ENCODE data around the gene CHRNA7. TPM values are rescaled to one million over a fixed set of nuclear protein-coding genes. Genes with fewer than 3 reads are reported as not detected.

CHRNA7 gene
- total RNA-seq, 1 experiment from 2014 or later = 7.8 TPM

DNA sequence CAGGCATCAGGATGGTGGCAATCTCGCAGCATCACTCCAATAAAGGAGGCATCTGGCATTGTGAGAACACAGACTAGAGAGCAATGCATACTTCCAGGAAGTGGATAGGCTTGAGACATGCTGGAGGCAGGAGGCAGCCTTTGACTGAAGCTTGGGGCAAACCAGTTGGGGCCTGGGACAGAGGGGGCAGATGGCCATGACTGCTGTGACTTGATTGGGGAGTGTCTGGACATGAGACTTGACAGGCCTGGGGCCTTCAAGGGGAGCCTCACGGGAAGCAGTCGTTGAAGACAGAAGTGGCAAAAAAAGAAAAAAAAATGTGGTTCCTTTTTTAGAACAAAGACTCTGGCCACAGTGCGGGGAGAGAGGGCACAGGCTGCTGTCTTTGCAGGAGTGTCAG lies 44.7 kb upstream of the CHRNA7 start:
- no peaks in the 10 kb centered on the region for H3K27me3 Mint-ChIP-seq (ENCODE audit: low read depth)
- no peak for TF ChIP-seq ZNF396 (CRISPR knock-in tag; IDR thresholded peaks at IDR 0.05; ENCODE audit: borderline replicate concordance)
- no peak for TF ChIP-seq ATF3 (CRISPR knock-in tag; conservative IDR thresholded peaks at IDR 0.05)
- H3K9me3 Mint-ChIP-seq = no peaks in the 10 kb centered on the region

GRCh38 chr15:31993062-31993461 lies 37.3 kb upstream of the CHRNA7 start:
- ATAC-seq (no peak), DNase-seq (ENCODE audit: low spot score) (no peak)
- H3K27ac Mint-ChIP-seq = no peak overlapping the region
- ChIA-PET POLR2A (no interaction called here), CTCF (interaction anchor here (1.1 to 5.3 kb wide), 3 partner anchors 10 to 36 kb away, joined by 3 to 33 read pairs (median 10); no protein-coding TSS in a partner anchor)
- H3K27me3 Mint-ChIP-seq (ENCODE audit: low read depth) = no peaks in the 10 kb centered on the region
- H3K4me1 Mint-ChIP-seq = no peaks in the 10 kb centered on the region
- no peaks in the 10 kb centered on the region for H3K36me3 Mint-ChIP-seq
- H3K4me3 Mint-ChIP-seq = no peak overlapping the region
- H3K9me3 Mint-ChIP-seq = no peaks in the 10 kb centered on the region
- no peak for TF ChIP-seq GTF2I (CRISPR knock-in tag; conservative IDR thresholded peaks at IDR 0.05)
- TF ChIP-seq, protein P1, sequence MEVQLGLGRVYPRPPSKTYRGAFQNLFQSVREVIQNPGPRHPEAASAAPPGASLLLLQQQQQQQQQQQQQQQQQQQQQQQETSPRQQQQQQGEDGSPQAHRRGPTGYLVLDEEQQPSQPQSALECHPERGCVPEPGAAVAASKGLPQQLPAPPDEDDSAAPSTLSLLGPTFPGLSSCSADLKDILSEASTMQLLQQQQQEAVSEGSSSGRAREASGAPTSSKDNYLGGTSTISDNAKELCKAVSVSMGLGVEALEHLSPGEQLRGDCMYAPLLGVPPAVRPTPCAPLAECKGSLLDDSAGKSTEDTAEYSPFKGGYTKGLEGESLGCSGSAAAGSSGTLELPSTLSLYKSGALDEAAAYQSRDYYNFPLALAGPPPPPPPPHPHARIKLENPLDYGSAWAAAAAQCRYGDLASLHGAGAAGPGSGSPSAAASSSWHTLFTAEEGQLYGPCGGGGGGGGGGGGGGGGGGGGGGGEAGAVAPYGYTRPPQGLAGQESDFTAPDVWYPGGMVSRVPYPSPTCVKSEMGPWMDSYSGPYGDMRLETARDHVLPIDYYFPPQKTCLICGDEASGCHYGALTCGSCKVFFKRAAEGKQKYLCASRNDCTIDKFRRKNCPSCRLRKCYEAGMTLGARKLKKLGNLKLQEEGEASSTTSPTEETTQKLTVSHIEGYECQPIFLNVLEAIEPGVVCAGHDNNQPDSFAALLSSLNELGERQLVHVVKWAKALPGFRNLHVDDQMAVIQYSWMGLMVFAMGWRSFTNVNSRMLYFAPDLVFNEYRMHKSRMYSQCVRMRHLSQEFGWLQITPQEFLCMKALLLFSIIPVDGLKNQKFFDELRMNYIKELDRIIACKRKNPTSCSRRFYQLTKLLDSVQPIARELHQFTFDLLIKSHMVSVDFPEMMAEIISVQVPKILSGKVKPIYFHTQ (CRISPR knock-in tag; IDR thresholded peaks at IDR 0.05) = no peak
- TF ChIP-seq, protein P2, sequence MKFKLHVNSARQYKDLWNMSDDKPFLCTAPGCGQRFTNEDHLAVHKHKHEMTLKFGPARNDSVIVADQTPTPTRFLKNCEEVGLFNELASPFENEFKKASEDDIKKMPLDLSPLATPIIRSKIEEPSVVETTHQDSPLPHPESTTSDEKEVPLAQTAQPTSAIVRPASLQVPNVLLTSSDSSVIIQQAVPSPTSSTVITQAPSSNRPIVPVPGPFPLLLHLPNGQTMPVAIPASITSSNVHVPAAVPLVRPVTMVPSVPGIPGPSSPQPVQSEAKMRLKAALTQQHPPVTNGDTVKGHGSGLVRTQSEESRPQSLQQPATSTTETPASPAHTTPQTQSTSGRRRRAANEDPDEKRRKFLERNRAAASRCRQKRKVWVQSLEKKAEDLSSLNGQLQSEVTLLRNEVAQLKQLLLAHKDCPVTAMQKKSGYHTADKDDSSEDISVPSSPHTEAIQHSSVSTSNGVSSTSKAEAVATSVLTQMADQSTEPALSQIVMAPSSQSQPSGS (CRISPR knock-in tag; IDR thresholded peaks at IDR 0.05; ENCODE audit: borderline replicate concordance, low read depth) = no peak
- TF ChIP-seq, protein P3, sequence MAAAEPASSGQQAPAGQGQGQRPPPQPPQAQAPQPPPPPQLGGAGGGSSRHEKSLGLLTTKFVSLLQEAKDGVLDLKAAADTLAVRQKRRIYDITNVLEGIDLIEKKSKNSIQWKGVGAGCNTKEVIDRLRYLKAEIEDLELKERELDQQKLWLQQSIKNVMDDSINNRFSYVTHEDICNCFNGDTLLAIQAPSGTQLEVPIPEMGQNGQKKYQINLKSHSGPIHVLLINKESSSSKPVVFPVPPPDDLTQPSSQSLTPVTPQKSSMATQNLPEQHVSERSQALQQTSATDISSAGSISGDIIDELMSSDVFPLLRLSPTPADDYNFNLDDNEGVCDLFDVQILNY (CRISPR knock-in tag; IDR thresholded peaks at IDR 0.05) = no peak
- TF ChIP-seq, protein P4, sequence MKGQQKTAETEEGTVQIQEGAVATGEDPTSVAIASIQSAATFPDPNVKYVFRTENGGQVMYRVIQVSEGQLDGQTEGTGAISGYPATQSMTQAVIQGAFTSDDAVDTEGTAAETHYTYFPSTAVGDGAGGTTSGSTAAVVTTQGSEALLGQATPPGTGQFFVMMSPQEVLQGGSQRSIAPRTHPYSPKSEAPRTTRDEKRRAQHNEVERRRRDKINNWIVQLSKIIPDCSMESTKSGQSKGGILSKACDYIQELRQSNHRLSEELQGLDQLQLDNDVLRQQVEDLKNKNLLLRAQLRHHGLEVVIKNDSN (CRISPR knock-in tag; IDR thresholded peaks at IDR 0.05) = no peak
- no peak for TF ChIP-seq ZNF219 (CRISPR knock-in tag; IDR thresholded peaks at IDR 0.05; ENCODE audit: borderline replicate concordance)
- TF ChIP-seq ATF3 (CRISPR knock-in tag; conservative IDR thresholded peaks at IDR 0.05) = no peak
- no peak for TF ChIP-seq NR1H2 (CRISPR knock-in tag; IDR thresholded peaks at IDR 0.05)
- no peak for TF ChIP-seq ZNF396 (CRISPR knock-in tag; IDR thresholded peaks at IDR 0.05; ENCODE audit: borderline replicate concordance)
- no peak for TF ChIP-seq TEAD4 (CRISPR knock-in tag; IDR thresholded peaks at IDR 0.05)
- no peak for TF ChIP-seq RORB (CRISPR knock-in tag; IDR thresholded peaks at IDR 0.05)
- TF ChIP-seq TP53 (CRISPR knock-in tag; IDR thresholded peaks at IDR 0.05) = no peak
- no peak for TF ChIP-seq NR3C1 (CRISPR knock-in tag; conservative IDR thresholded peaks at IDR 0.05; ENCODE audit: low read depth)
- no peak for TF ChIP-seq AFF4 (CRISPR knock-in tag; IDR thresholded peaks at IDR 0.05; ENCODE audit: borderline replicate concordance)
- no peak for TF ChIP-seq ZNF532 (CRISPR knock-in tag; IDR thresholded peaks at IDR 0.05; ENCODE audit: borderline replicate concordance)
- TF ChIP-seq, protein P5, sequence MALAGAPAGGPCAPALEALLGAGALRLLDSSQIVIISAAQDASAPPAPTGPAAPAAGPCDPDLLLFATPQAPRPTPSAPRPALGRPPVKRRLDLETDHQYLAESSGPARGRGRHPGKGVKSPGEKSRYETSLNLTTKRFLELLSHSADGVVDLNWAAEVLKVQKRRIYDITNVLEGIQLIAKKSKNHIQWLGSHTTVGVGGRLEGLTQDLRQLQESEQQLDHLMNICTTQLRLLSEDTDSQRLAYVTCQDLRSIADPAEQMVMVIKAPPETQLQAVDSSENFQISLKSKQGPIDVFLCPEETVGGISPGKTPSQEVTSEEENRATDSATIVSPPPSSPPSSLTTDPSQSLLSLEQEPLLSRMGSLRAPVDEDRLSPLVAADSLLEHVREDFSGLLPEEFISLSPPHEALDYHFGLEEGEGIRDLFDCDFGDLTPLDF (CRISPR knock-in tag; IDR thresholded peaks at IDR 0.05) = no peak
- no peak for TF ChIP-seq KAT7 (CRISPR knock-in tag; IDR thresholded peaks at IDR 0.05; ENCODE audit: borderline replicate concordance)
- no peak for TF ChIP-seq TCF7 (CRISPR knock-in tag; IDR thresholded peaks at IDR 0.05; ENCODE audit: low read depth)

More for the DNA sequence above, 44.7 kb upstream of the CHRNA7 start:
- no peaks in the 10 kb centered on the region for H3K36me3 Mint-ChIP-seq
- no peak overlapping the region for H3K4me3 Mint-ChIP-seq
- ATAC-seq = no peak
- peaks cover 24% of the 10 kb centered on the region for H3K4me1 Mint-ChIP-seq
- DNase-seq (ENCODE audit: low spot score) = no peak
- POLR2A ChIA-PET = no interaction called here
- CTCF ChIA-PET = interaction anchor here (1.3 to 5.2 kb wide), 4 partner anchors 8 to 98 kb away, joined by 3 to 62 read pairs (median 25); no protein-coding TSS in a partner anchor
- H3K27ac Mint-ChIP-seq = no peak overlapping the region
